Gastroesophageal sphincter (tissue), 3 donors: ENCODE results near the gene C3orf70.

Source experiments
- CTCF ChIP-seq, 4 experiments: fragments of 200-600 bp in 2 of 4; fragments of 450-650 bp in 2 of 4; sonication (generic) in 1 of 4; IDR thresholded peaks; one replicate each; pipeline ENCODE4 v1.5.1; 2017 to 2019; ENCODE audit warnings: antibody characterized with exemption in 4 of 4, mild to moderate bottlenecking in 2 of 4, moderate library complexity in 2 of 4
- EP300 ChIP-seq: sonication (generic); formaldehyde crosslinking; IDR thresholded peaks from one replicate; pipeline ENCODE4 v1.6.1; 2017; ENCODE audit warnings: antibody characterized with exemption, mild to moderate bottlenecking
- POLR2A ChIP-seq, 2 donors: fragments of 450-650 bp; IDR thresholded peaks; one replicate each; pipeline ENCODE4 v1.6.1; 2017; ENCODE audit warnings: antibody characterized with exemption in 2 of 2, mild to moderate bottlenecking in 2 of 2, moderate library complexity in 1 of 2
- POLR2AphosphoS5 ChIP-seq: sonication (generic); formaldehyde crosslinking; IDR thresholded peaks from one replicate; pipeline ENCODE4 v1.6.1; 2017; ENCODE audit warnings: antibody characterized with exemption

- TF ChIP-seq CTCF (IDR thresholded peaks at IDR 0.05) (peak in 1 of 4 experiments; percentile 47), POLR2A (IDR thresholded peaks at IDR 0.05) (no peak), POLR2AphosphoS5 (no peak), EP300 (no peak)
Measured at GRCh38 chr3:185069037-185070030, 83.5 kb downstream of the C3orf70 start.
